NCI-H82 treated with DMSO at 0.1 percent for 48 hours (cell line): ENCODE measurements around the gene P2RX4.
A peak's percentile ranks its signal among the peaks of the same experiment; 100 is the strongest.
"Not testable (repeated sequence)": the region's sequence is repeated elsewhere in the genome, so short reads cannot be mapped to it uniquely, and the experiment has no call there.

ENCODE experiments used
- DNase-seq: peaks from one replicate; lab custom pipeline; 2025; ENCODE audit not compliant: unreplicated experiment; lab: John Stamatoyannopoulos, UW

Gene P2RX4, protein sequence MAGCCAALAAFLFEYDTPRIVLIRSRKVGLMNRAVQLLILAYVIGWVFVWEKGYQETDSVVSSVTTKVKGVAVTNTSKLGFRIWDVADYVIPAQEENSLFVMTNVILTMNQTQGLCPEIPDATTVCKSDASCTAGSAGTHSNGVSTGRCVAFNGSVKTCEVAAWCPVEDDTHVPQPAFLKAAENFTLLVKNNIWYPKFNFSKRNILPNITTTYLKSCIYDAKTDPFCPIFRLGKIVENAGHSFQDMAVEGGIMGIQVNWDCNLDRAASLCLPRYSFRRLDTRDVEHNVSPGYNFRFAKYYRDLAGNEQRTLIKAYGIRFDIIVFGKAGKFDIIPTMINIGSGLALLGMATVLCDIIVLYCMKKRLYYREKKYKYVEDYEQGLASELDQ

DNA sequence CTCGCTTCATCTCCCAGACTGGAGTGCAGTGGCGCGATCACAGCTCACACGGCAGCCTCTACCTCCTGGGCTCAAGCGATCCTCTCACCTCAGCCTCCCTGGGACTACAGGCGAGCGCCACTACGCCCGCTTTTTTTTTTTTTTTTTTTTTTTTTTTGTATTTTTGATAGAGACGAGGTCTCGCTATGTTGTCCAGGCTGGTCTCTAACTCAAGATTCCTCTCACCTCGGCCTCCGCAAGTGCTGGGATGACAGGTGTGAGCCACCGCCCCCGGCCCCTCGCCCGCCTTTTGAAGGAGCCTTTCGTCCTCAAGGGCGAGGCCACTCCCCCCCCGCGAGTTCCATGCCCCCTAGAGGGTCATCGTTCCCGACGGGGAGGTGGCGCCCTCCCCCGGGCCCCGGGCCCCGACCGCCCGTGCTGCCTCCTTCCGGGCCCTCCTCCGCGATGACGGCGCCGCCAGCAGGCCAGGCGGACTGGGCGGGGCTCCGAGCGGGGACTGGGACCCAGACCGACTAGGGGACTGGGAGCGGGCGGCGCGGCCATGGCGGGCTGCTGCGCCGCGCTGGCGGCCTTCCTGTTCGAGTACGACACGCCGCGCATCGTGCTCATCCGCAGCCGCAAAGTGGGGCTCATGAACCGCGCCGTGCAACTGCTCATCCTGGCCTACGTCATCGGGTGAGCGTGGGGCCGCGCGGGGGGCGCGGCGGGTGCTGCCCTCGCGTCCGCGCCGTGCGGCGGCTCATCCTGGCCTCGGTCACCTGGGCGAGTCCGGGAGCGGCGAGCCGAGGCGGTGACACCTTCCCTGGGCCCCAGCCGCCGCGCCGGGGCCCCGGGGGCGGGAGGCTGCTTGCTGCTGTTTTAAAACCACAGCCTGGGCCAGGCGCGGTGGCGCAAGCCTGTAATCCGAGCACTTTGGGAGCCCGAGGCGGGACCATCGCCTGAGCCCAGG lies at the start of gene P2RX4:
Gene P2RX4 (plus strand): TSS at position 506 of the 949 bp plus-strand sequence. CDS start 36 bp downstream, at position 542.
- DNase-seq: no peak

DNA sequence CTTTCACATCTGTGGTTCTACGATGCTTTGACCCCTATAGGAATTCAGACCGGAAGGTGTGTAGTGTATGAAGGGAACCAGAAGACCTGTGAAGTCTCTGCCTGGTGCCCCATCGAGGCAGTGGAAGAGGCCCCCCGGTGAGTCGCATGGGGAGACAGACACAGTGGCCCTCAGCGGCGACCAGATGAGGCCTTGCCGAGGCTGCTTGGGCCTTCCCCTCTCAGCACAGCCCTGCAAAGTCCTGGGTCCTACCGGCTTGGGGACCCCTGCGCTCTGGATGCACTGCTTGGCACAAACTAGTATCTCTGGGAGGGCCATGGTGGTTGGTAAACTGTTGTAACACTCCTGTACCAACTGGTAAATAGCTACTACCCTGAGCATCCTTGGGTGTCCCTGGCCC lies 47.5 kb upstream of the P2RX4 start:
- DNase-seq: no peak

DNA sequence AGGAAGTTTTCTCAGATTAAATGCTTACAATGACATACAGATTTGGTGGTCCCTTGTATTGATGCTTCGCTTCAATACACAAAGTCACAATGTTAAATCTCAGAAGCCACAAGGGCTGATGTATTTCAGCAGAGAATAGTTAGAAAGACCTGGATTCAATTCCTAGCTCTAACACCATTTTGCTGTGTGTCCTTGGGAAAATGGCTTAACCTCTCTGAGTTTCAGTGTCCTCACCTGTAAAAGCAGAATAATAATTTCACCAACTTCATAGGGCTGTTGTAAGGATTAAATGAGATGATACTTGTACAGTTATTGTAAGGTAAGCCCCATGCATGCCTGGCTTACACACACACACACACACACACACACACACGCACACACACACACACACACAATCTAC lies 46.9 kb upstream of the P2RX4 start:
- DNase-seq: no peak

DNA sequence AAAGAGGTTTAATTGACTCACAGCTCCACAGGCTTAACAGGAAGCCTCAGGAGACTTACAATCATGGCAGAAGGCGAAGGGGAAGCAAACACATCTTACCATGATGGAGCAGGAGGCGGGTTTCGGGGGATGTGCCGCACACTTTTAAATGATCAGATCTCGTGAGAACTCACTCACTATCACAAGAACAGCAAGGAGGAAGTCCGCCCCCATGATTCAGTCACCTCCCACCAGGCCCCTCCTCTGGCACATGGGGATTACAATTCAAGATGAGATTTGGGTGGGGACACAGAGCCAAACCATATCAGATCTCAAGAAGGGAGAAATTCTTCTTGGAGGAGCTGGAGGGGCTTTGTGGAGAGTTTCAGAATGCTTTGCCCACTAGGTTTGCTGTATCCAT lies 45.1 kb upstream of the P2RX4 start:
- DNase-seq: not testable (repeated sequence)

DNA sequence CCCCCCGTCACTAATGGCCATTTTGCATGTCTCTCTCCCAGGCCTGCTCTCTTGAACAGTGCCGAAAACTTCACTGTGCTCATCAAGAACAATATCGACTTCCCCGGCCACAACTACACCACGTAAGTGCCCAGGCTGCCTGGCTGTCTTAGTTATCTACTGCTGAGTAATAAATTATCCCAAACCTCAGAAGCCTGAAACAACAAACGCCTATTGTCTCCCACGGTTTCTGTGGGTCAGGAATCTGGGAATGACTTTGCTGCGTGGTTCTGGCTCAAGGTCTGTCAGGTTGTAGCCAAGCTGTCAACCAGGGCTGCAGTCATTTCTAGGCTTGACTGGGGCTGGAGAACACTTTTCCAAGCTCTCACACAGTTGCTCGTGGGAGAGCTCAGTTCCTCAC lies 44.6 kb upstream of the P2RX4 start:
- no peak for DNase-seq

DNA sequence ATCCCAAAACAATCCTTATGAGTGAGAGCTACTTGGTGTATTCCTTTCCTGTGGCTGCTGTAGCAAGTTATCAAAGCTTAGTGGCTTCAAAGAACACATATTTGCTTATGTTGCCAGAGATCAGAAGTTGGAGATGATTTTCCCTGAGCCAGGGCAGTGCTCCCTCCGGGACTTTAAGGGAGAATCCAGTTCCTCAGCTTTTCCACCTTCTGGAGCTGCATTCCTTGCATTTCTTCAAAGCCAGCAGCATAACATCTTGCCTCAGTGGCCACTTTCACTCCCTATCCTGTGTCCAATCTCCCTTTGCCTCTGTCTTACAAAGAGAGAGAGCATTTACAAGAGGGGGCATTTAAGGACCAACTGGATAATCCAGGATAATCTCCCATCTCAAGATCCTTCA lies 43.6 kb upstream of the P2RX4 start:
- peak; percentile 7 for DNase-seq

DNA sequence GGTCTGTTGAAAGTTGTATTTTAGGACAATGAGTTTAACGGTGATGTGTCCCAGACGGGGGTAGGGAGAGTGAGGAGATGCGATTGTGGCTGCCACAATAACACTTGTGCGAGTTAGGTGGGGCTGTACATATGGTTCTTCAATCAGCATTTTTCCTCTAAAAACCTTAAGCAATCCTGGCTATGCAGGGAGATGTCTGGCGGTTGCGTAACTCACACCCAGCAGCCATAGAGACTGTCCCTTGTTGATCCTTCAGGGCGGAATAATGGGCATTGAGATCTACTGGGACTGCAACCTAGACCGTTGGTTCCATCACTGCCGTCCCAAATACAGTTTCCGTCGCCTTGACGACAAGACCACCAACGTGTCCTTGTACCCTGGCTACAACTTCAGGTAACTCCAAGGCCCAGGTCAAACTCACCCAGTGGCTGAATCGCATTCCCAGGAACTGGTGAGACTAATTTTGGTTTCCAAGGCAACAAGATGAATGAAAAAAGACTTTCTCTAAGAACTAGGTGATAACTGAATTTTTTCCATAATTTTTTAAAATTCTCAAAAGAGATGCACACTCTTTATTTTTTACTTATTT lies 42.6 kb upstream of the P2RX4 start:
- no peak for DNase-seq

DNA sequence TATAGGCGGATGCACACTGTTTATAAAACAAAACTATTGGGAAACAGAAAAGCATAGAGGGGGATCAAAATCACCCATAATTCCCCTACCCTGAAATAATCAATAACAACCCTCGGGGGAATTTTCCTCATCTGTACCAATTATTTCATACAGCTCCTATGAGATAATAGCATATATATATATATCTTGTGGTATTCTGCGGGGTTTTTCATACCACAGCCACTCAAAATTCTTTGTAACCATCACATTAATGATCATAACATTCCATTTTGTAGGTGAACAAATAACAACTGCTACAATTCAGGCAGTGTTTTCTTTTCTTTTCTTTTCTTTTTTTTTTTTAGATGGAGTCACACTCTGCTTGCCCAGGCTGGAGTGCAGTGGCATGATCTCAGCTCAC lies 42.0 kb upstream of the P2RX4 start:
- no peak for DNase-seq

DNA sequence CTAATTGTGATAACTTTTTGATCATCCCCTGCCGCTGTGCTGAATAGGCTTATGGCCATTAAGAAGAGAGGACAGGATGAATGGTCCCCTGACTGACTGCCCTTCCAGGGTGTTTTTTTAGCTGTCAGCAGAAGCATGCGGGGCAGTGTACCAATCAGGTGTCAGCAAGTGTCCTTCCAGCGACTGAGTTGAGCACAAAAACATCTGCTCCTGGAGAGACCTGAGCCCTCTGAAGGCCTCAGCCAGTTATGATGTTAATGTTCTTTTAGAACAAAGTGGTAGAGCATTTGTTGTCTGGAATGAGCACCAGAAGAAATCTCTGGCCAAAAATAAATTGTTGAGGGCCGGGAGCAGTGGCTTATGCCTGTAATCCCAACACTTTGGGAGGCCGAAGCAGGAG lies 39.8 kb upstream of the P2RX4 start:
- DNase-seq: no peak

DNA sequence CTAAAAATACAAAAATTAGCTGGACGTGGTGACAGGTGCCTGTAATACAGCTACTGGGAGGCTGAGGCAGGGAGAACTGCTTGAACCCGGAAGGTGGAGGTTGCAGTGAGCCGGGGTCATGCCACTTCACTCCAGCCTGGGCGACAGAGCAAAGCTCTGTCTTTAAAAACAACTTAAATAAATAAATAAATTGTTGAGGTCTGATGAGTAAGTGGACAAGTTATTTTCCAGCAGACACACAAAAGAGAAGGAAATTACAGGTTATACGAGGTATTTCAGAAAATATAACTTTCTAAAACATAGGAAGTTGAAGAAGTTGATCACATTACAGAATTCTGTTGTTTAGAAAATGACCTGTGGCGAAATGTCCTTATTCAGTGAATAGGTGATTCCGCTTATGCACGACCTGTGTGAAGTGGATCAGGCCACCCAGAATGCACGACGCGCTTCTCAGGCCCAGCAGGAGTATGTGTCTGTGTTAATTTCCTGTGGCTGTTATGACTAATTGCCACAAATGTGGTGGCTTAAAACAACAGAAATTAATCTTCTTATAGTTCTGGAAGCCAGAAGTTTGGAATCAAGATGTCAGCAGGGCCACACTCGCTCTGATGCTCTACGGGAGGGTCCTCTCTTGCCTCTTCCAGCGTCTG lies 39.2 kb upstream of the P2RX4 start:
- no peak for DNase-seq

DNA sequence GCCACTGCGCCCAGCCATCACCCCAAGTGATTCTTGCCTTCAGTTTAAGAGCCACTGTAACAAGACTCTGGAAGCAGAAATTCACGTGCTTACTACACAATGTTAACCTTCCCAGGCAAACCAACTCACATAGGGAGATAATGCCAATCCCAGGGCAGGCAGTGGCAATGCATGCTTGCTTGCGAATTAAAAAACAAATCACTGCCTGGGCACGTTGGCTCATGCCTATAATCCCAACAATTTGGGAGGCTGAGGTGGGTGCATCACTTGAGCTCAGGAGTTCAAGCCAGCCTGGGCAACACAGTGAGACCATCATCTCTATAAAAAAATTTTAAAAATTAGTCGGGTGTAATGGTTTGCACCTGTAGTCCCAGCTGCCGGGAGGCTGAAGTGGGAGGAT lies 37.8 kb upstream of the P2RX4 start:
- DNase-seq: no peak

DNA sequence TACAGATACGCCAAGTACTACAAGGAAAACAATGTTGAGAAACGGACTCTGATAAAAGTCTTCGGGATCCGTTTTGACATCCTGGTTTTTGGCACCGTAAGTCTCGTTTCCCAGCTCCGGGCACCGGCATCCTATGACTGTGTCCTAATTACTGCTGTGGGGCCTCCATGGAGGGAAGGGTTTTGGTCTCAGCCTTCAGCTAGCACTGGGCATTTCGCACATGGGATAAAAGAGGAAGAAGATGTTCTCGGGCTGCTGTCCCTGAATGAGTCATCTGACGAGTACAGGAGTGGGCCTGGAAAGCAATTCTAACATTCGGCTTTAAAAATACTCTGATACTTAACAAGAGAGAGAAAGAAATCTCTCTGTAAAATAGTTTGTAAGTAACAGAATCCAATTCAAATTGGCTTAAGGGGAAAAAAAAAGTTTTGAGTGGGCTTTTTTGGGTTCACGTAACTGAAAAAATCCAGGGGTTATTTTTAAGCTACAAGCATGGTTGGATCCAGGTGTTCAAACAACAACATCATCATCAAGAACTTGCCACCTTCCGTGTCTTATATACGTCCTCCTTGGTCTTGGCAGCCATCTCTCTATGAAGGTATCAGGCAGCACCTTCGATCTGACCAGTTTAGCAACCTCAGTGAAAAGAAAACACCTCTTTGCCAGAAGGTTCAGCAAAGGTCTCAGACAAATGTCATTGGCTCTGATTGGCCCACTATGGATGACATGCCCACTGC lies 34.4 kb upstream of the P2RX4 start:
- no peak for DNase-seq

DNA sequence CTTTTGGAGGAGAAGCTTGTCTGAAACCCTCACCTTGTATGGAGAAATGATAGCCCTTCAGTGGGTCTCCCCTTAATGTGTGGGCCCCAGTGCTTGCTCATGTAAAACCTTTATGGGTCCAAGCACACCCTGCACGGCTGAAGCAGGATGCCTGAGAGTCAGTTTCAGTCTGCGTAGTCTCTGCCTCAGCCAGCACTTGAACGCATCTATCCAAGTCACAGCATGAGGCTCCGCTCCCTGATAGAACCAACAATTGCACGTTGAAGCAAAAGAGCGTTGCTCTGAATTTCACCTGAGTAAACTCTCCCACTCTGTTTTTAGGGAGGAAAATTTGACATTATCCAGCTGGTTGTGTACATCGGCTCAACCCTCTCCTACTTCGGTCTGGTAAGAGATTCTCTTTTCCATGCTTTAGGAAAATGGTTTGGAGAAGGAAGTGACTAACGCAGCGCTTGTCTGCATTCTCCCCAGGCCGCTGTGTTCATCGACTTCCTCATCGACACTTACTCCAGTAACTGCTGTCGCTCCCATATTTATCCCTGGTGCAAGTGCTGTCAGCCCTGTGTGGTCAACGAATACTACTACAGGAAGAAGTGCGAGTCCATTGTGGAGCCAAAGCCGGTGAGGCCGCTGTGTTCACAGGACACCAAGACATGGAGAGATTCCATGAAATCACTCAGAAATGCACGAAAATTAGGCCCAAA lies 33.0 kb upstream of the P2RX4 start:
- no peak for DNase-seq

DNA sequence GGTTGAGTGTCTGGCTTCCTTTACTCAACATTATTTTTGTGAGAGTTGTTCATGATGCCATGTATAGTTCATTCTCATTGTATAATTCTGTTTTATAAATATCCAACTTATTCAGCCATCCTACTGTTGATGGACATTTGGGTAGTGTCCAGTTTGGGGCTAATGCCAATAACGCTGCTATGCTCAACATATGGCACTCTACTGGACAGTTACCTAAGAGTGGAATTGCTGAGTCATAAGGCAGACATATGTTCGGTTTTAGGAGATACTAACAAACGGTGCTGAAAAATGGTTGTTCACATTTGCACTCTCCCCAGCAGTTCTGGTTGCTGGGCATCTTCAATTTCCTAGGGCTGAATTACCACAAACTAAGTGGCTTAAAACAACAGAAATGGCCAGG lies 28.7 kb upstream of the P2RX4 start:
- DNase-seq: no peak

DNA sequence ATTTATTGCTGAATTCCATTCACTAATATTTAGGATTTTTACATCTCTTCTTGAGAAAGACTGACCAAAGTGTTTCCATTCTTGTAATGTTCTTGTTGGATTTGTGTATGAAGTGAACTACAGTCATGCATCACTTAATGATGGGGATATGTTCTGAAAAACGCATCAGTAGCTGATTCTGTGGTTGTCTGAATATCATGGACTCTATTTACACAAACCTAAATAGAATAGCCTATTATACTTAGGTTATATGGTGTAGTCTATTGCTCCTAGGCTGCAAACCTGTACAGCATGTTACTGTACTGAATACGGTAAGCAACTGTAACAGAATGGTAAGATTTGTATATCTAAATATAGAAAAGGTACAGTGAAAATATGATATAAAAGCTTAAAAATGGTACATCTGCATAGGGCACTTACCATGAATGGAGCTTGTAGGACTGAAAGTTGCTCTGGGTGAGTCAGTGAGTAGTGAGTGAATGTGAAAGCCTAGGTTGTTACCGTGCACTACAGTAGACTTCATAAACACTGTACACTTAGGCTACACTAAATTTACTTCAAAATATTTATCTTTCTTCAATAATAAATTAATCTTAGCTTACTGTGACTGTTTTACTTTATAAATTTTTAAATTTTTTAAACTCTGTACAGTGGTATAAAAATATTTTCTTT lies 27.6 kb upstream of the P2RX4 start:
- no peak for DNase-seq

DNA sequence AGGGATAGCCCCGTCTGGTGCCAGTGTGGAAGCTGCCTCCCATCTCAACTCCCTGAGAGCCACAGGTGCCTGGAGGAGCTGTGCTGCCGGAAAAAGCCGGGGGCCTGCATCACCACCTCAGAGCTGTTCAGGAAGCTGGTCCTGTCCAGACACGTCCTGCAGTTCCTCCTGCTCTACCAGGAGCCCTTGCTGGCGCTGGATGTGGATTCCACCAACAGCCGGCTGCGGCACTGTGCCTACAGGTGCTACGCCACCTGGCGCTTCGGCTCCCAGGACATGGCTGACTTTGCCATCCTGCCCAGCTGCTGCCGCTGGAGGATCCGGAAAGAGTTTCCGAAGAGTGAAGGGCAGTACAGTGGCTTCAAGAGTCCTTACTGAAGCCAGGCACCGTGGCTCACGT lies 25.5 kb upstream of the P2RX4 start:
- no peak for DNase-seq

DNA sequence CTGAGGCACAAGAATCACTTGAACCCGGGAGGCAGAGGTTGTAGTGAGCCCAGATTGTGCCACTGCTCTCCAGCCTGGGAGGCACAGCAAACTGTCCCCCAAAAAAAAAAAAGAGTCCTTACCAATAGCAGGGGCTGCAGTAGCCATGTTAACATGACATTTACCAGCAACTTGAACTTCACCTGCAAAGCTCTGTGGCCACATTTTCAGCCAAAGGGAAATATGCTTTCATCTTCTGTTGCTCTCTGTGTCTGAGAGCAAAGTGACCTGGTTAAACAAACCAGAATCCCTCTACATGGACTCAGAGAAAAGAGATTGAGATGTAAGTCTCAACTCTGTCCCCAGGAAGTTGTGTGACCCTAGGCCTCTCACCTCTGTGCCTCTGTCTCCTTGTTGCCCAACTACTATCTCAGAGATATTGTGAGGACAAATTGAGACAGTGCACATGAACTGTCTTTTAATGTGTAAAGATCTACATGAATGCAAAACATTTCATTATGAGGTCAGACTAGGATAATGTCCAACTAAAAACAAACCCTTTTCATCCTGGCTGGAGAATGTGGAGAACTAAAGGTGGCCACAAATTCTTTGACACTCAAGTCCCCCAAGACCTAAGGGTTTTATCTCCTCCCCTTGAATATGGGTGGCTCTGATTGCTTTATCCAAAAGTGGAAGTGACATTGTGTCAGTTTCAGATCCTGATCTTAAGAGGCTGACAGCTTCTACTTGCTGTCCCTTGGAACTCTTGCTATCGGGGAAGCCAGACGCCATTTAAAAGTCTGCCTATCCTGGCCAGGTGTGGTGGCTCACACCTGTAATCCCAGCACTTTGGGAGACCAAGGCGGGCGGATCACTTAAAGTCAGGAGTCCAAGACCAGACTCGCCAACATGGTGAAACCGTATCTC lies 24.7 kb upstream of the P2RX4 start:
- no peak for DNase-seq

DNA sequence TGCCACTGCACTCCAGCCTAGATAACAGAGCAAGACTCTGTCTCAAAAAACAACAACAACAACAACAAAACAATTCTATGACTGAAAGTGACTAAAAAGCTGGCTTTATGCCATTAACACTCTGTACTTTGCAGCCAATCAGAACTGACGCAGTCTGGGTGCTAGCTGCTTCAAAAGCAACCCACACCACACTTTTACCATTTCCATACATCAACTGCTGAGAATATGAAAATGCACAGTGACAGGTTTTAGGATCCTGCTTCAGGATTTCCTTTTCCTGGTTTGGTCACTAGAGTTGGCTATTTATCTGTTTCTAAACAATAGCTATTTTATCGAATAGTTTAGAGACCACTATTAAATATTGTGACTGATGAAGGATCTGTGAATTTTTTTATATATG lies 23.1 kb upstream of the P2RX4 start:
- no peak for DNase-seq
